ELR (cell line): ENCODE measurements around the gene MT1B.
A peak's percentile ranks its signal among the peaks of the same experiment; 100 is the strongest.
"Not testable (repeated sequence)": the region's sequence is repeated elsewhere in the genome, so short reads cannot be mapped to it uniquely, and the experiment has no call there.

Source experiments
- DNase-seq: peaks from one replicate; pipeline ENCODE4 v3.0.0-alpha.2; 2015; ENCODE audit warnings: low read depth

The MT1B gene

GRCh38 chr16:56637814-56638750 is 13.6 kb upstream of the MT1B start, which contains the start of gene MT1A:
Gene MT1A (plus strand): TSS chr16:56638666. CDS start chr16:56638739, 73 bp downstream.
- DNase-seq, result peak; percentile 45

DNA sequence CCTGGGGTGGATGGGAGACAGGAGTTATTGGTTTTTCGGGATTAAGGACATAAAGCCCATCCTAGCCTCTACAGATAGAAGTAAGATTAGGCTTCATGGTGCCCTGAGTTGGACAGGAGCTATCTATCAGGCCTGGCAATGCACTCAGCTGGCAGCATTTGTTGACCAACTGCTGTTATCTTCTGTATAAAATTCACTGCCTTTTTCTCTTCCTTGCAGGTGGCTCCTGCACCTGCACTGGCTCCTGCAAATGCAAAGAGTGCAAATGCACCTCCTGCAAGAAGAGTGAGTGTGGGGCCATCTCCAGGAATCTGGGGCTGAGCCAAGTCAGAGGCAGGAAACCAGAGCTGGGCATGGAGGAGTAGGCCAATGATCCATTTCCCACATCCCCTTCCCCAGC is 12.6 kb upstream of the MT1B start:
- DNase-seq, result no peak

DNA sequence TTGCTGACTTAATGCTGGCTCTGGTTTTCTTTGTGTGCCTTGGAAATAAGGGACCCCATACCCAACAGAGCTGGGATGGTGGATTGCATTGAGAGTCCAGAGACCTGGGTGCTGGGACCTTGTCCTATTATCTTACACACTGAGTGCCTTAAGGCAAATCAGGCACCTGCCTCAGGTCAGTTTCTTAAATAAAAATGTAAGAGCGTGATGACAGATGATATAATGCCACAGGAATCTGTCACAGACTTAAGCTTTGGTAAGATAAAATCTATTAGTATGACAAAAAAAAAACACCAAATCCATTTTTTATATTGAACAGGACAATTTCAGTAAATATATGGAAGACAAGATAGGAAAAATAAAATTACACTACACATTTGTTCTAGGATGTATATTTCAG is 11.6 kb upstream of the MT1B start:
- DNase-seq, result no peak

DNA sequence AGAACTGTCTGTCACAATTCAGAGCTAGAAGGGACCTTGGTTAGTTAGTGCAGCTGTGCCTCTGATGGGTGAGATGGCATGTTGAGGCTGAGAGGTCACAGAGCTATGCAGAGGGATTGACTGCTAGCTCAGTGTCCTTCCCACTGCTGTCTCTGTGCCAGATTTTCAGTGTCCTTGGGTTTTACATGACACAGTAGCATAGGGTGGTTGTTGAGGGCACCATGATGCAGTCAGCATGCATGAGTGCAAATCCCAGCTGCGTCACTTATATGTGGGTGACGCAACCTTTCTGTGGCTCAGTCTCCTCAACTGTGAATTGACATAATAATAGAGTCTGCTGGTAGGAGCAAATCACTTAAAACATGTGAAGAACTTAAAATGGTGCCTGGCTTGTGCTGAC is 10.5 kb upstream of the MT1B start:
- no peak for DNase-seq

DNA sequence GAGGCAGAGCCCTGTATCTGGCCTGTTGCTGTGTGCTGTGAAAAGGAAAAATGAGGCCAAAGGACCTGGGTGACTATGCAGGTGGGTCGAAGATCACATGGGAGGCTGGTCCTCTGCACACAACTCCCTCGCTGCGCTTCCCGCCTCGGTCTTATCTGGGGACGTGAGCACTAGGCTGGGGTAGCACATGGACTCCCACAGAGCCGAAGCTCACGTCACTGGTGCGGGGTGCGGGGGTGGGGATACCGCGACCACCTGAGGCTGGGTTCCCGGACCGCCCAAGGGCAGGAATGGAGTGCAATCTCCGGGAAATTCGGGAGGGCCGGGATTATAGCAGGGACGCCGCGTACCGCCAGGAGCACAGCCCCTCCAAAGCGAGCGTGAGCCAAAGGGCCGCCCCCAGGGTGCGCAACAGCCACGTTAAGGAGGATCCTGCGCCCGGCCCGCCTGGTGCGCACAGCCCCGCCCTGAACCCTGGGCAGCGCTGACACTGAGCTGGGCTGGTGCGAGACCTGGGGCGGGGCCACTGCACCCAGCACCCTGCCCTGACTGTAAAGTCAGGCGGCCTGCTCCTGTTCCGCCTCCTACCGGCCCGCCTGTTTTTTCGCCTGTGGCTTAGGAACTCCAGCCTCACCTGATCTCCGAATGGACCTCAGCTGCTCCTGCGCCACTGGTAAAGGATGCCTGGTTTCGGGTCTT is 8.5 kb upstream of the MT1B start:
- DNase-seq, result peak; percentile 71

DNA sequence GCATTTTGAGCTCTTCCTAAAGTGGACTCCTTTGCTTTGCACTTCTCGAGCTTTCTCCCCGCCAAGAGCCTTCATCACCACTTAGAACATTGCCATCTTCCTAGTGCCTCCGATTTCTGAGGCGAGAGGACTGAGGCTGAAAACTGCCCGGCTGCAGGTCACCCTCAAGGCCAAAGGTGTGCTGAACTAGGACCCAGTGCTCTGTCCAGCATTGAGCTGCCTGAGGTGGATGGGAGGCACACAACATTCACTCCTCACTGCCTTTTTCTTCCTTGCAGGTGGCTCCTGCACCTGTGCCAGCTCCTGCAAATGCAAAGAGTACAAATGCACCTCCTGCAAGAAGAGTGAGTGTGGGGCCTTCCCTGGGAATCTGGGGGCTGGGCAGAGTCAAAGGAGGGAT is 7.9 kb upstream of the MT1B start:
- DNase-seq, result no peak

GRCh38 chr16:56645311-56645710 is 6.4 kb upstream of the MT1B start:
- no peak for DNase-seq

GRCh38 chr16:56645838-56646237 is 5.8 kb upstream of the MT1B start:
- DNase-seq, result no peak

GRCh38 chr16:56647641-56648431 is 3.9 kb upstream of the MT1B start:
- DNase-seq, result no peak

GRCh38 chr16:56649271-56649670 is 2.4 kb upstream of the MT1B start:
- DNase-seq, result no peak

GRCh38 chr16:56649820-56650219 is 1.9 kb upstream of the MT1B start:
- no peak for DNase-seq

- no peak for DNase-seq
Observed at GRCh38 chr16:56652600-56652999, 914 bp downstream of the MT1B start.

DNA sequence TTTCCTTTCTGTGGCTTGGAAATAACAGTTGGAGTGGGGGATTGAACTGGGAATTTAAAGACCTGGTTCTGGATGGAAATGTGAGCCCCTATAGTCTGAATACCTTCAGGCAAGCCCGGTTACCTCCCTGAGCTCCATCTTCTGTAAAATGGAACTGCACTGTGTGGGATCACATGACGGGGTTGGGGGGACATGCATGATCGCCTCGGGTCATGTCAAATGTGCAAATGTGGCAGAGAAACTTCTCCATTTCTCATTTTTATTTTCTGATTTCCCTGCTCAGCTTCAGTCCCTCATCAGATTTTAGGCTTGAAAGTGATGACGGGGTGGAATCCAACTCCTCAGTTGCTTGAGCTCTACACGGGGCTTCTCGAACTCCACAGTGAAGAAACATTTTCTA is 1.5 kb downstream of the MT1B start:
- no peak for DNase-seq

GRCh38 chr16:56657555-56658326 is 6.1 kb downstream of the MT1B start, which contains the start of gene MT1F:
Gene MT1F (plus strand): TSS chr16:56657959. CDS start chr16:56658059, 100 bp downstream.
- DNase-seq, result peak; percentile 56

- DNase-seq, result no peak
Observed at GRCh38 chr16:56658327-56658875, 6.7 kb downstream of the MT1B start.

DNA sequence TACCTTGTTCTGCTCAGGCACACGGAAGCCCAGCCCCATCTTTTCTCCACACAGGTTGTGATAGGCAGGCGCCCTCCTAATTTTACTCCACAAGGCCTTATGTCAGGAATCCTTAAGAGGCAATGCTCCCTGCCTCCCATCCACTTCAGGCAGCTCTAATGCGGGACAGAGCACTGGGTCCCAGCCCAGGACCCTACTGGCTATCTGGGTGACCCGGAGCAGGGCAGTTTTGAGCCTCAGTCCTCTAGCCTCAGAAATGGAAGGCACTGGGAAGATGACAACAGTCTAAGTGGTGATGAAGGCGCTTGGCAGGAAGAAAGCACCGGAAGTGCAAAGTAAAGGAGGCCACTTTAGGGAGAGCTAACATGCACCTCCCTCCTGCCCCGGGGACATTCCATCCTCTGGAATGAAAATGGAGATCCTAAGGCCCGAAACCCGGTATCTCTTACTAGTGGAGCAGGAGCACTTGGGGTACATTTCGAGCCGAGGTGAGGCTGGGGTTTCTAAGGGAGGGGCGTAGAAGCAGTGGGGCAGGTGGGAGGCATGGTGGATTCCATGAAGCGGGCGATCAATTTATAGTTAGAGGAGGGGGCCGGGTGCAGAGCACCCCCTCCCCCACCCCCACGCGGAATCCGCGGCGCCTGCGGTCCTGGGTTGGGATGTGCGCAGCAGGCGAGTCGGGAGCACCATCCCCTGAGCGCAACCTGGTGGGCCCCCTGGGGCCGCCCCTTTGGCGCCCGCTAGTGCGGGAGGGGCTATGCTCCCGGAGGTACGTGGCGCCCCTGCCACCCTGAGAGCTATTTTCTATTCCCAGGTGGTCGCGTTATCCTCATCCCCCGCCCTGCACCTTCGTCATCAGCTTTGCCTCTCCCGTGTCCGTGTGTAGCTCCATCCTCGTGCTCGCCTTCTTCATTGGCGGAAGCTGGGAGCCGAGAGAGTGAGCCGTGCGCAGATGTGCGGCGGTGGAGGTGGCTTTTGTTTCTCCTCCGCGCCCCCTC is 11.0 kb downstream of the MT1B start:
- no peak for DNase-seq

GRCh38 chr16:56664506-56664905 is 12.8 kb downstream of the MT1B start:
- no peak for DNase-seq

DNA sequence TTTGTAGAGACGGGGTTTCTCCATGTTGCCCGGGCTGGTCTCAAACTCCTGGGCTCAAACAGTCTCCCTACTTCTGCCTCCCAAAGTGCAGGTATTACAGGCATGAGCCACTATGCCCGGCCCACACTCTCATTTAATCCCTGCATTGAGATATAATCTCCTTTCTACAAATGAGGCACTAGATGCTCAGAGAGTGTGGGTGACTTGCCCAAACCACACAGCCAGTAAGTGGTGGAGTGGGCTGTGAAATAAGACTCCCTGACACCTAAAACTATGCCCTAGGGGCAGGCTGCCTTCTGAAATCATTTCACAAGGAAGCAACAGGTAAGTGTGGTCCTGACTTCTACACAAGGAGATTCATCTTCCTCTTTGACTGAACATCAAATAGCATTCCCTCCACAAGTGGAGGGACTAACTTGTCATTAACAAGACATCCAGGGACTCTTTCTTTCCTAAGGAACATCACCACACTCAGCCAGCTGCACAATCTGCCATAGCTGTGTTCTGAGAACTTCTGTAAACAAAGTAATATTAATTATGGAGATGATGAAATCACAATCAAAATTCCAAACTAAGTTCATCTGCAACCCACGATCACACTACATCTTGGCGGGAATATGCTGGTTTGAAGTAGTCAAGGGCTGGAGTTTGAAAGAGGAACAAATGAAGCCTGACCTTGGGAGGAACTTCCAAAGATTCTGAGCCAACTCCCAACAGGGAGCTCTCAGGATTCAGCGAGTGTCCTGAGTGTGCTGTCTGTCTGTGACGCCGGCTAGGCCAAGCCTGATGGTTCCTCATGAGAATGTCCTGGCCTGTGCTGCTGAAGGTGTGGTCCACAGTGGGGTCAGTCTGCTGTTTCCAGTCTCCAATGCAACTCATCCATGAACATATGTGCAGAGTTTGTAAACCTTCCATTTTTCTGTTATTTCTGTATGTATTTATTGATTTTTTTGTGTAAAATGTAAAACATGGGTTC is 13.9 kb downstream of the MT1B start:
- DNase-seq, result not testable (repeated sequence)
